Esophagus squamous epithelium (tissue), 4 donors: Measurements from ENCODE around the gene OR10A4.

Source experiments
- CTCF ChIP-seq, 6 experiments: fragments of 450-650 bp in 4 of 6; fragments of 200-600 bp in 2 of 6; sonication (generic) in 2 of 6; IDR thresholded peaks; one replicate each; pipeline ENCODE4 v1.5.1; 2016 to 2019; ENCODE audit warnings: antibody characterized with exemption in 6 of 6, mild to moderate bottlenecking in 4 of 6, moderate library complexity in 4 of 6
- POLR2A ChIP-seq, 4 donors: fragments of 450-650 bp; IDR thresholded peaks; one replicate each; pipeline ENCODE4 v1.6.1; 2017; ENCODE audit warnings: antibody characterized with exemption in 4 of 4, mild to moderate bottlenecking in 4 of 4, moderate library complexity in 3 of 4

GRCh38 chr11:6919698-6920097, 43.3 kb downstream of the OR10A4 start:
- no peak for TF ChIP-seq CTCF (IDR thresholded peaks at IDR 0.05)
- no peak for TF ChIP-seq POLR2A (IDR thresholded peaks at IDR 0.05)
